NB4 (cell line): Measurements from ENCODE around the gene CD3G.

Experiments
- CTCF ChIP-seq: IDR thresholded peaks from one replicate; pipeline ENCODE4 v1.5.1; 2012; ENCODE audit warnings: low read depth, low read length
- MAX ChIP-seq: IDR thresholded peaks from 2 replicates; pipeline ENCODE4 v1.6.1; 2011; ENCODE audit warnings: low read depth, low read length
- MYC ChIP-seq: IDR thresholded peaks from 2 replicates; pipeline ENCODE4 v1.6.1; 2011; ENCODE audit warnings: low read depth, low read length
- POLR2A ChIP-seq: IDR thresholded peaks from 2 replicates; pipeline ENCODE4 v1.6.1; 2011; ENCODE audit warnings: mild to moderate bottlenecking; ENCODE audit not compliant: insufficient read length; ENCODE audit errors: extremely low read depth

- TF ChIP-seq MYC (no peak), CTCF (no peak), POLR2A (no peak), MAX (no peak)
These were observed 39.5 kb downstream of the CD3G start for GRCh38 chr11:118383657-118384056.
